ENCODE results near the gene NCKAP5.

- TF ChIP-seq CTCF (IDR thresholded peaks at IDR 0.05) (no peak), POLR2AphosphoS5 (IDR thresholded peaks at IDR 0.05; ENCODE audit: insufficient read depth in 1 of 2, low read depth in 1 of 2) (no peak)
Observed at GRCh38 chr2:133541376-133541775, 26.9 kb downstream of the NCKAP5 start.

All from vagina (tissue), 2 donors.